BLaER1 (cell line): Measurements from ENCODE around the gene NGB.

Experiments
- H3K27ac ChIP-seq: shearing (Covaris generic); formaldehyde crosslinking; 2 replicates; pipeline ENCODE4 v1.8.1; 2022
- H3K27me3 ChIP-seq: shearing (Covaris generic); formaldehyde crosslinking; 2 replicates; pipeline ENCODE4 v1.8.1; 2022
- H3K36me3 ChIP-seq: shearing (Covaris generic); formaldehyde crosslinking; 2 replicates; pipeline ENCODE4 v1.8.1; 2022
- H3K4me1 ChIP-seq: shearing (Covaris generic); formaldehyde crosslinking; 2 replicates; pipeline ENCODE4 v1.8.1; 2022
- H3K4me2 ChIP-seq: shearing (Covaris generic); formaldehyde crosslinking; 2 replicates; pipeline ENCODE4 v1.8.1; 2022
- H3K4me3 ChIP-seq: shearing (Covaris generic); formaldehyde crosslinking; 2 replicates; pipeline ENCODE4 v1.8.1; 2022
- H3K9ac ChIP-seq: shearing (Covaris generic); formaldehyde crosslinking; 2 replicates; pipeline ENCODE4 v1.8.1; 2022
- H3K9me3 ChIP-seq: shearing (Covaris generic); formaldehyde crosslinking; 2 replicates; pipeline ENCODE4 v1.8.1; 2022
- H4K20me1 ChIP-seq: shearing (Covaris generic); formaldehyde crosslinking; 2 replicates; pipeline ENCODE4 v1.8.1; 2022
- Cebpa-rat ChIP-seq: shearing (Covaris generic); IDR thresholded peaks from 2 replicates; pipeline ENCODE4 v1.8.1; 2022

The NGB gene

GRCh38 chr14:77242752-77243151 is 28.3 kb downstream of the NGB start:
- Histone ChIP-seq H3K4me3 (peak overlapping the region; percentile 15; the same call in 1 of the 2 replicates), H3K4me1 (peaks cover 79% of the 10 kb centered on the region), H3K27me3 (no peaks in the 10 kb centered on the region), H4K20me1 (no peaks in the 10 kb centered on the region), H3K9ac (peak overlapping the region; percentile 61; the same call in 1 of the 2 replicates), H3K4me2 (peak overlapping the region; percentile 88), H3K27ac (peak overlapping the region; percentile 89), H3K9me3 (no peaks in the 10 kb centered on the region; the same call in 1 of the 2 replicates), H3K36me3 (peaks cover 28% of the 10 kb centered on the region)
- TF ChIP-seq Cebpa-rat = no peak

- H3K4me2 ChIP-seq = peak overlapping the region; percentile 88
- no peaks in the 10 kb centered on the region for H4K20me1 ChIP-seq
- TF ChIP-seq Cebpa-rat = no peak
- H3K4me3 ChIP-seq = no peak overlapping the region
- H3K27ac ChIP-seq = peak overlapping the region; percentile 89
- peak overlapping the region; percentile 61 for H3K9ac ChIP-seq
- no peaks in the 10 kb centered on the region; the same call in 1 of the 2 replicates for H3K9me3 ChIP-seq
- H3K4me1 ChIP-seq = peaks cover 87% of the 10 kb centered on the region
- peaks cover 20% of the 10 kb centered on the region for H3K36me3 ChIP-seq
- no peaks in the 10 kb centered on the region for H3K27me3 ChIP-seq
These were observed 29.1 kb downstream of the NGB start for GRCh38 chr14:77241955-77242354.

- TF ChIP-seq Cebpa-rat = no peak
These were observed 30.6 kb downstream of the NGB start for GRCh38 chr14:77240336-77240915.

GRCh38 chr14:77239412-77239811 is 31.6 kb downstream of the NGB start:
- Histone ChIP-seq H3K27ac (peak overlapping the region; percentile 89), H3K4me1 (peaks cover 81% of the 10 kb centered on the region), H3K36me3 (no peaks in the 10 kb centered on the region), H3K27me3 (no peaks in the 10 kb centered on the region), H3K9me3 (no peaks in the 10 kb centered on the region), H3K9ac (peak overlapping the region; percentile 64), H3K4me3 (peak overlapping the region; percentile 20; the same call in 1 of the 2 replicates), H4K20me1 (no peaks in the 10 kb centered on the region), H3K4me2 (peak overlapping the region; percentile 88)
- TF ChIP-seq Cebpa-rat = no peak

More at GRCh38 chr14:77240336-77240915, 30.6 kb downstream of the NGB start:
- no peaks in the 10 kb centered on the region for H3K27me3 ChIP-seq
- peak overlapping the region; percentile 20; the same call in 1 of the 2 replicates for H3K4me3 ChIP-seq
- H3K9me3 ChIP-seq = no peaks in the 10 kb centered on the region; the same call in 1 of the 2 replicates
- peak overlapping the region; percentile 64 for H3K9ac ChIP-seq
- H4K20me1 ChIP-seq = no peaks in the 10 kb centered on the region
- H3K36me3 ChIP-seq = peaks cover 4% of the 10 kb centered on the region; the same call in 1 of the 2 replicates
- peak overlapping the region; percentile 88 for H3K4me2 ChIP-seq
- peaks cover 91% of the 10 kb centered on the region for H3K4me1 ChIP-seq
- peak overlapping the region; percentile 89 for H3K27ac ChIP-seq

GRCh38 chr14:77238996-77239395 is 32.0 kb downstream of the NGB start:
- no peak for TF ChIP-seq Cebpa-rat

GRCh38 chr14:77238356-77238755 is 32.6 kb downstream of the NGB start:
- no peaks in the 10 kb centered on the region for H4K20me1 ChIP-seq
- peaks cover 70% of the 10 kb centered on the region for H3K4me1 ChIP-seq
- peaks cover 6% of the 10 kb centered on the region; the same call in 1 of the 2 replicates for H3K36me3 ChIP-seq
- no peak for TF ChIP-seq Cebpa-rat
- H3K4me3 ChIP-seq = no peak overlapping the region
- peak overlapping the region; percentile 88 for H3K4me2 ChIP-seq
- no peaks in the 10 kb centered on the region for H3K9me3 ChIP-seq
- peak overlapping the region; percentile 64; the same call in 1 of the 2 replicates for H3K9ac ChIP-seq
- H3K27me3 ChIP-seq = no peaks in the 10 kb centered on the region
- peak overlapping the region; percentile 89 for H3K27ac ChIP-seq

More at GRCh38 chr14:77238996-77239395, 32.0 kb downstream of the NGB start:
- H4K20me1 ChIP-seq = no peaks in the 10 kb centered on the region
- peaks cover 77% of the 10 kb centered on the region for H3K4me1 ChIP-seq
- H3K27me3 ChIP-seq = no peaks in the 10 kb centered on the region
- no peaks in the 10 kb centered on the region for H3K9me3 ChIP-seq
- peak overlapping the region; percentile 88 for H3K4me2 ChIP-seq
- no peak overlapping the region for H3K4me3 ChIP-seq
- peak overlapping the region; percentile 89 for H3K27ac ChIP-seq
- H3K9ac ChIP-seq = peak overlapping the region; percentile 64; the same call in 1 of the 2 replicates
- H3K36me3 ChIP-seq = no peaks in the 10 kb centered on the region

- Histone ChIP-seq H3K4me2 (peak overlapping the region; percentile 88), H3K27ac (peak overlapping the region; percentile 89; the same call in 1 of the 2 replicates), H3K27me3 (no peaks in the 10 kb centered on the region), H3K4me3 (no peak overlapping the region), H3K4me1 (peaks cover 55% of the 10 kb centered on the region), H3K9ac (no peak overlapping the region), H3K36me3 (peaks cover 19% of the 10 kb centered on the region; the same call in 1 of the 2 replicates), H3K9me3 (no peaks in the 10 kb centered on the region), H4K20me1 (no peaks in the 10 kb centered on the region)
- TF ChIP-seq Cebpa-rat = no peak
These were observed 34.2 kb downstream of the NGB start for GRCh38 chr14:77236814-77237213.

GRCh38 chr14:77231721-77232120 is 39.3 kb downstream of the NGB start:
- Histone ChIP-seq H3K9me3 (peaks cover 11% of the 10 kb centered on the region), H3K27me3 (no peaks in the 10 kb centered on the region), H4K20me1 (no peaks in the 10 kb centered on the region), H3K4me2 (no peak overlapping the region), H3K4me3 (no peak overlapping the region), H3K4me1 (peaks cover 4% of the 10 kb centered on the region), H3K9ac (no peak overlapping the region), H3K36me3 (peaks cover 52% of the 10 kb centered on the region), H3K27ac (no peak overlapping the region)
- no peak for TF ChIP-seq Cebpa-rat

GRCh38 chr14:77230914-77231313 is 40.1 kb downstream of the NGB start:
- H3K27ac ChIP-seq = no peak overlapping the region
- peaks cover 56% of the 10 kb centered on the region for H3K36me3 ChIP-seq
- H3K27me3 ChIP-seq = no peaks in the 10 kb centered on the region
- no peak overlapping the region for H3K4me2 ChIP-seq
- H3K4me1 ChIP-seq = no peaks in the 10 kb centered on the region
- TF ChIP-seq Cebpa-rat = no peak
- no peak overlapping the region for H3K9ac ChIP-seq
- peaks cover 11% of the 10 kb centered on the region for H3K9me3 ChIP-seq
- no peaks in the 10 kb centered on the region for H4K20me1 ChIP-seq
- no peak overlapping the region for H3K4me3 ChIP-seq

- no peaks in the 10 kb centered on the region for H3K27me3 ChIP-seq
- H3K36me3 ChIP-seq = peaks cover 55% of the 10 kb centered on the region
- TF ChIP-seq Cebpa-rat = no peak
- no peak overlapping the region for H3K27ac ChIP-seq
- H3K4me2 ChIP-seq = no peak overlapping the region
- peaks cover 18% of the 10 kb centered on the region for H3K4me1 ChIP-seq
- H3K9me3 ChIP-seq = peaks cover 11% of the 10 kb centered on the region
- H4K20me1 ChIP-seq = no peaks in the 10 kb centered on the region
- no peak overlapping the region for H3K4me3 ChIP-seq
- no peak overlapping the region for H3K9ac ChIP-seq
These were observed 43.0 kb downstream of the NGB start for GRCh38 chr14:77228056-77228455.
